H1 (cell line): ENCODE data around the gene AAK1. TPM values are rescaled to one million over a fixed set of nuclear protein-coding genes. Genes with fewer than 3 reads are reported as not detected.

ENCODE experiments used
- CTCF ChIA-PET: fragments of 300-600 bp; sonication (Branson Sonifier 250); formaldehyde crosslinking; loops from one replicate; lab custom pipeline; 2021; ENCODE audit not compliant: partially characterized antibody; lab: Charles Lee
- POLR2A ChIA-PET: fragments of 300-600 bp; sonication (Branson Sonifier 250); formaldehyde crosslinking; loops from one replicate; lab custom pipeline; 2021; ENCODE audit warnings: inconsistent platforms; ENCODE audit not compliant: partially characterized antibody; lab: Charles Lee
- DNase-seq, 2 experiments: peaks; one replicate each; pipeline versions ENCODE4 v3.0.0 to v3.0.0-alpha.2; 2010 to 2022; ENCODE audit warnings: low spot score in 2 of 2, low read depth in 1 of 2, mixed read lengths in 1 of 2
- FAIRE-seq: peaks from 2 replicates; lab custom pipeline; 2011; peaks lifted over from hg19 to GRCh38; lab: Jason Lieb, UNC
- H2AFZ ChIP-seq: 2 replicates; pipeline ENCODE4 v1.8.1; 2012; ENCODE audit warnings: low read length, inconsistent platforms
- H2AK5ac ChIP-seq: 2 replicates; pipeline ENCODE4 v1.6.1; 2013; ENCODE audit warnings: low read depth, low read length
- H2BK120ac ChIP-seq: replicated peaks from 2 replicates; pipeline ENCODE3; 2013; ENCODE audit warnings: low read depth, low read length, inconsistent platforms
- H2BK12ac ChIP-seq: 2 replicates; pipeline ENCODE4 v1.6.1; 2013; ENCODE audit warnings: low read depth, low read length
- H2BK15ac ChIP-seq: 2 replicates; pipeline ENCODE4 v1.6.1; 2013; ENCODE audit warnings: low read length
- H2BK20ac ChIP-seq: 2 replicates; pipeline ENCODE4 v1.6.1; 2013; ENCODE audit warnings: low read length
- H2BK5ac ChIP-seq: 2 replicates; pipeline ENCODE4 v1.6.1; 2013; ENCODE audit warnings: low read depth, low read length
- H3K14ac ChIP-seq: 2 replicates; pipeline ENCODE4 v1.6.1; 2013; ENCODE audit warnings: inconsistent platforms; ENCODE audit not compliant: insufficient read length
- H3K18ac ChIP-seq: 2 replicates; pipeline ENCODE4 v1.6.1; 2013; ENCODE audit warnings: low read length; ENCODE audit errors: extremely low read depth
- H3K23ac ChIP-seq: 2 replicates; pipeline ENCODE4 v1.6.1; 2013; ENCODE audit warnings: inconsistent platforms; ENCODE audit not compliant: insufficient read length
- H3K23me2 ChIP-seq: 2 replicates; pipeline ENCODE4 v1.6.1; 2013; ENCODE audit warnings: low read depth, low read length
- H3K27ac ChIP-seq: 2 replicates; pipeline ENCODE4 v1.6.1; 2011; ENCODE audit warnings: low read depth, low read length, inconsistent platforms
- H3K27me3 ChIP-seq, 4 experiments: replicated peaks in 1 of 4; 1 replicate in 1 of 4; 2 replicates in 3 of 4; pipeline versions ENCODE4 v1.6.1 to v1.8.1; 2011 to 2013; ENCODE audit warnings: low read length in 3 of 4, mild to moderate bottlenecking in 3 of 4, inconsistent platforms in 2 of 4, mixed read lengths in 2 of 4, moderate library complexity in 1 of 4; ENCODE audit not compliant: control insufficient read depth in 3 of 4, insufficient read depth in 3 of 4; ENCODE audit errors: extremely low read depth in 1 of 4
- H3K36me3 ChIP-seq, 4 experiments: 2 replicates each; pipeline versions ENCODE4 v1.6.1 to v1.8.1; 2011 to 2013; ENCODE audit warnings: mild to moderate bottlenecking in 4 of 4, low read length in 3 of 4, moderate library complexity in 2 of 4, control low read depth in 1 of 4, inconsistent platforms in 1 of 4; ENCODE audit not compliant: insufficient read depth in 4 of 4, control insufficient read depth in 2 of 4
- H3K4ac ChIP-seq: replicated peaks from 2 replicates; pipeline ENCODE3; 2013; ENCODE audit warnings: low read length, low read depth, mixed read lengths, inconsistent platforms; ENCODE audit not compliant: insufficient read length
- H3K4me1 ChIP-seq, 4 experiments: replicated peaks in 1 of 4; 1 replicate in 1 of 4; 2 replicates in 3 of 4; pipeline versions ENCODE4 v1.6.1 to v1.8.1; 2011 to 2013; ENCODE audit warnings: low read length in 3 of 4, inconsistent platforms in 2 of 4, mixed read lengths in 1 of 4; ENCODE audit not compliant: insufficient read depth in 4 of 4, control insufficient read depth in 3 of 4
- H3K4me2 ChIP-seq, 2 experiments: 2 replicates each; pipeline versions ENCODE4 v1.6.1 to v1.8.1; 2011 to 2013; ENCODE audit warnings: low read depth in 2 of 2, low read length in 2 of 2, control low read depth in 1 of 2, inconsistent platforms in 1 of 2, mild to moderate bottlenecking in 1 of 2; ENCODE audit not compliant: insufficient read depth in 1 of 2
- H3K4me3 ChIP-seq, 4 experiments: fragments of 200-600, 300-600 bp in 1 of 4; sonication (generic), shearing (Covaris generic), sonication (Bioruptor Twin) in 1 of 4; 2 replicates each; pipeline versions ENCODE4 v1.5.1 to v1.8.1; 2011 to 2016; ENCODE audit warnings: low read length in 4 of 4, low read depth in 3 of 4, control low read depth in 2 of 4, inconsistent platforms in 2 of 4, mild to moderate bottlenecking in 2 of 4, mixed read lengths in 1 of 4, moderate library complexity in 1 of 4; ENCODE audit not compliant: insufficient read depth in 2 of 4; ENCODE audit errors: extremely low read depth in 1 of 4
- H3K56ac ChIP-seq: replicated peaks from 2 replicates; pipeline ENCODE3; 2013; ENCODE audit warnings: low read depth, mild to moderate bottlenecking, mixed read lengths, low read length, inconsistent platforms; ENCODE audit not compliant: insufficient read length
- H3K79me1 ChIP-seq: 2 replicates; pipeline ENCODE4 v1.6.1; 2013; ENCODE audit warnings: low read depth, low read length, control low read depth
- H3K79me2 ChIP-seq, 2 experiments: 2 replicates each; pipeline versions ENCODE4 v1.6.1 to v1.8.1; 2012 to 2013; ENCODE audit warnings: low read length in 2 of 2, mild to moderate bottlenecking in 2 of 2, inconsistent platforms in 1 of 2; ENCODE audit not compliant: insufficient read depth in 2 of 2, control insufficient read depth in 1 of 2
- H3K9ac ChIP-seq, 4 experiments: replicated peaks in 1 of 4; 1 replicate in 1 of 4; 2 replicates in 3 of 4; pipeline versions ENCODE4 v1.6.1 to v1.8.1; 2011 to 2013; ENCODE audit warnings: low read depth in 3 of 4, low read length in 3 of 4, control low read depth in 2 of 4, mild to moderate bottlenecking in 2 of 4, moderate library complexity in 2 of 4, inconsistent platforms in 1 of 4; ENCODE audit errors: extremely low read depth in 1 of 4
- H3K9me3 ChIP-seq, 2 experiments: 2 replicates each; pipeline versions ENCODE4 v1.6.1 to v1.8.1; 2012 to 2013; ENCODE audit warnings: mild to moderate bottlenecking in 2 of 2, moderate library complexity in 2 of 2, control low read depth in 1 of 2, inconsistent platforms in 1 of 2, low read depth in 1 of 2, low read length in 1 of 2, mixed read lengths in 1 of 2; ENCODE audit not compliant: insufficient read depth in 2 of 2
- H4K20me1 ChIP-seq, 2 experiments: replicated peaks in 1 of 2; 2 replicates each; pipeline versions ENCODE3 to v1.8.1; 2011 to 2013; ENCODE audit warnings: inconsistent platforms in 2 of 2, low read length in 2 of 2, mild to moderate bottlenecking in 1 of 2; ENCODE audit not compliant: insufficient read depth in 2 of 2, control insufficient read depth in 1 of 2
- H4K5ac ChIP-seq: 2 replicates; pipeline ENCODE4 v1.6.1; 2013; ENCODE audit warnings: low read length, low read depth, mixed read lengths, inconsistent platforms; ENCODE audit not compliant: insufficient read length
- H4K8ac ChIP-seq: 2 replicates; pipeline ENCODE4 v1.8.0; 2013; ENCODE audit warnings: mild to moderate bottlenecking, moderate library complexity, low read length, inconsistent platforms; ENCODE audit not compliant: insufficient read depth; ENCODE audit errors: extremely low read depth
- H4K91ac ChIP-seq: replicated peaks from 2 replicates; pipeline ENCODE3; 2013; ENCODE audit warnings: low read length, mixed read lengths, inconsistent platforms; ENCODE audit not compliant: insufficient read length
- GABPA ChIP-seq: IDR thresholded peaks from 2 replicates; pipeline ENCODE4 v1.6.1; 2011; ENCODE audit warnings: mild to moderate bottlenecking, low read length, moderate library complexity, borderline replicate concordance; ENCODE audit not compliant: insufficient read depth
- HDAC6 ChIP-seq: IDR thresholded peaks from one replicate; pipeline ENCODE4 v1.7.1; 2012; ENCODE audit warnings: low read depth, mild to moderate bottlenecking, inconsistent platforms, low read length, moderate library complexity
- JUN ChIP-seq: IDR thresholded peaks from 2 replicates; pipeline ENCODE4 v1.6.1; 2011; ENCODE audit warnings: low read depth, mild to moderate bottlenecking, improper control_type of control experiment, low read length
- JUND ChIP-seq: IDR thresholded peaks from 2 replicates; pipeline ENCODE4 v1.6.1; 2011; ENCODE audit warnings: mild to moderate bottlenecking, improper control_type of control experiment, low read length
- KDM1A ChIP-seq: fragments of 200-600, 300-600 bp; sonication (generic); IDR thresholded peaks from 2 replicates; pipeline ENCODE4 v1.7.1; 2016; ENCODE audit warnings: mild to moderate bottlenecking, low read length, borderline replicate concordance
- KDM5A ChIP-seq: fragments of 200-600 bp; IDR thresholded peaks from 2 replicates; pipeline ENCODE4 v1.7.1; 2012; ENCODE audit warnings: mild to moderate bottlenecking, low read length, inconsistent platforms, mixed read lengths
- NANOG ChIP-seq: IDR thresholded peaks from 2 replicates; pipeline ENCODE4 v1.6.1; 2011; ENCODE audit warnings: low read length, low read depth, mild to moderate bottlenecking, inconsistent platforms; ENCODE audit not compliant: insufficient read depth, poor library complexity, severe bottlenecking
- NRF1 ChIP-seq: IDR thresholded peaks from 2 replicates; pipeline ENCODE4 v1.6.1; 2011; ENCODE audit warnings: mild to moderate bottlenecking, low read depth, low read length, improper control_type of control experiment
- POU5F1 ChIP-seq: IDR thresholded peaks from 2 replicates; pipeline ENCODE4 v1.6.1; 2011; ENCODE audit warnings: low read depth, mild to moderate bottlenecking, low read length, moderate library complexity
- RFX5 ChIP-seq: IDR thresholded peaks from 2 replicates; pipeline ENCODE4 v1.6.1; 2011; ENCODE audit warnings: low read depth, low read length, improper control_type of control experiment, borderline replicate concordance
- RXRA ChIP-seq: IDR thresholded peaks from 2 replicates; pipeline ENCODE4 v1.6.1; 2011; ENCODE audit warnings: low read depth, mild to moderate bottlenecking, low read length, moderate library complexity; ENCODE audit not compliant: insufficient read depth
- TEAD4 ChIP-seq: IDR thresholded peaks from 2 replicates; pipeline ENCODE4 v1.6.1; 2012; ENCODE audit warnings: low read depth, low read length, inconsistent platforms, mixed read lengths
- polyA plus RNA-seq, 7 experiments: library from polyadenylated mRNA; depleted of rRNA in 3 of 7; stranded (reverse) in 5 of 7; unstranded in 2 of 7; fragments of >200 nt in 5 of 7; fragments of 200-250 nt in 2 of 7; gene quantifications; 1 replicate in 5 of 7; 2 replicates in 1 of 7; 4 replicates in 1 of 7; pipeline versions ENCODE4 v1.2.1 to v1.2.3, GENCODE V29; 2011 to 2013; ENCODE audit warnings: missing spikeins in 2 of 7, mixed read lengths in 2 of 7
- total RNA-seq: library from RNA; stranded (reverse); fragmentation: NEBNext Ultra II Directional; extraction: Animal tissue kit (Norgen Biotek cat#: 25700); gene quantifications from 2 replicates; pipeline ENCODE4 v1.2.1, GENCODE V29; 2021
- TF ChIP-seq, protein P1 (sequence below): IDR thresholded peaks from 2 replicates; pipeline ENCODE4 v1.6.1; 2012; ENCODE audit warnings: inconsistent platforms
- TF ChIP-seq, protein P2 (sequence below): IDR thresholded peaks from 2 replicates; pipeline ENCODE4 v1.6.1; 2011; ENCODE audit warnings: low read depth, mild to moderate bottlenecking, low read length; ENCODE audit not compliant: insufficient read depth

The AAK1 gene
- total and polyA plus RNA-seq, 2 of the 8 experiments (the other 6 are each of a cell fraction or from before 2014, with no cell fraction given), result 10.0 to 40.5 TPM

GRCh38 chr2:69549421-69549820, 94.1 kb downstream of the AAK1 start:
- Histone ChIP-seq H4K20me1 (no peaks in the 10 kb centered on the region), H3K79me1 (no peaks in the 10 kb centered on the region; the same call in 1 of the 2 replicates), H3K4ac (no peak overlapping the region), H3K23me2 (no peaks in the 10 kb centered on the region), H4K8ac (no peak overlapping the region), H3K9me3 (peaks cover 5 to 6% of the 10 kb centered on the region in 2 experiments; a peak in 3 of 4 replicates), H3K4me1 (no peaks in the 10 kb centered on the region), H3K9ac (no peak overlapping the region), H3K36me3 (no peaks in the 10 kb centered on the region; a peak in 1 of 8 replicates), H2BK20ac (no peak overlapping the region), H3K79me2 (no peaks in the 10 kb centered on the region), H2BK5ac (no peak overlapping the region), H3K56ac (no peak overlapping the region), H2BK12ac (no peak overlapping the region), H3K23ac (no peak overlapping the region), H3K4me2 (no peak overlapping the region), H3K14ac (no peak overlapping the region), H4K5ac (no peak overlapping the region), H2BK15ac (no peak overlapping the region), H4K91ac (no peak overlapping the region), H3K27ac (no peak overlapping the region), H2AK5ac (no peak overlapping the region), H3K4me3 (no peak overlapping the region), H3K27me3 (no peaks in the 10 kb centered on the region), H2AFZ (no peak overlapping the region), H3K18ac (no peak overlapping the region), H2BK120ac (no peak overlapping the region)
- FAIRE-seq (no peak), DNase-seq (no peak)
- CTCF ChIA-PET, result interaction anchor here (6.6 kb wide), 1 partner anchor 16 kb away, joined by 43 read pairs; no protein-coding TSS in a partner anchor
- POLR2A ChIA-PET, result interaction anchor here (0.7 kb wide), 1 partner anchor 16 kb away, joined by 3 read pairs; no protein-coding TSS in a partner anchor
- TF ChIP-seq NRF1 (no peak), NANOG (no peak), KDM1A (no peak), JUN (no peak), KDM5A (no peak), HDAC6 (no peak), POU5F1 (no peak), JUND (no peak), RXRA (no peak), GABPA (no peak), TEAD4 (no peak), RFX5 (no peak)
- TF ChIP-seq, protein P1, sequence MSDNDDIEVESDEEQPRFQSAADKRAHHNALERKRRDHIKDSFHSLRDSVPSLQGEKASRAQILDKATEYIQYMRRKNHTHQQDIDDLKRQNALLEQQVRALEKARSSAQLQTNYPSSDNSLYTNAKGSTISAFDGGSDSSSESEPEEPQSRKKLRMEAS, result no peak
- TF ChIP-seq, protein P2, sequence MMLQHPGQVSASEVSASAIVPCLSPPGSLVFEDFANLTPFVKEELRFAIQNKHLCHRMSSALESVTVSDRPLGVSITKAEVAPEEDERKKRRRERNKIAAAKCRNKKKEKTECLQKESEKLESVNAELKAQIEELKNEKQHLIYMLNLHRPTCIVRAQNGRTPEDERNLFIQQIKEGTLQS, result no peak
